ENCODE results near the gene KCNMB2.
"Not testable (repeated sequence)": the region's sequence is repeated elsewhere in the genome, so short reads cannot be mapped to it uniquely, and the experiment has no call there.

The KCNMB2 gene

DNA sequence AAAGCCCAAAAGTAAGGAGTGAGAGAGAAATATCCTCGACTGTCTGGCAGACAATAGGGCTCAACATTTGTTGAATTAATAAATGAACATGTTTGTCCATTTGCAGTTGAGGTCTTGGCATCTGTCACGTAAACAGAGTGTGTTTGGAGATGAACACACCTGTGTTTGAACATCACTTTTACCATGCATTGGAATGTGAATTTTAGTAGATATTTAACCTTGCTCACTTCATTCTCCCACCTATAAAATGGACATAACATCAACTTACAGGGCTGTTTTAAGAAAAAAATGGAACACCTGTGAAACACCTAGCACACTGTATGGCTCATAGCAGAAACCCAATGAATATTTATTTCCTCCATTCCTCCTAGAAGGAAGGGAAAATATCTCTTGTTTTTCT is 204.8 kb downstream of the KCNMB2 start:
- no peak for DNase-seq (ENCODE audit: low read depth, low spot score)
- H3K27ac ChIP-seq = no peak overlapping the region

DNA sequence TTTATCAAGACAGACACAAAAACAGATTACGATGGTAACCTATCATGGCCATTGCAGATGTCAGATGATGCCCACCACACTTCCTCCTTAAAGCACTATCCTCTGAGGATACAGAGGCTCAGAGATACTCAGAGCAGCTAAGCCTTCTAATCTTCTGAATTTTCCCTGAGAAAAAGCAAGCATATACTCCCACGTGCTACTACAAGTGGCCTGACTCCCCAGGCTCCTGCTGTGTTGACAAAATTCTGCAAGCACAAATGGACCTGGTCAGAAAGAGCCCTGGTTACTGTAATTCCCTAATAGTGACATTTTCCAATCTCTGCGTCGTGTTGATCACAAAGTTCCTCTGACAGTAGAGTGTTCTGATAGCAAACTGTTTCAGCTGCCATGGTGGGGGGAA is 207.1 kb downstream of the KCNMB2 start:
- no peak for DNase-seq (ENCODE audit: low read depth, low spot score)
- no peak overlapping the region for H3K27ac ChIP-seq

DNA sequence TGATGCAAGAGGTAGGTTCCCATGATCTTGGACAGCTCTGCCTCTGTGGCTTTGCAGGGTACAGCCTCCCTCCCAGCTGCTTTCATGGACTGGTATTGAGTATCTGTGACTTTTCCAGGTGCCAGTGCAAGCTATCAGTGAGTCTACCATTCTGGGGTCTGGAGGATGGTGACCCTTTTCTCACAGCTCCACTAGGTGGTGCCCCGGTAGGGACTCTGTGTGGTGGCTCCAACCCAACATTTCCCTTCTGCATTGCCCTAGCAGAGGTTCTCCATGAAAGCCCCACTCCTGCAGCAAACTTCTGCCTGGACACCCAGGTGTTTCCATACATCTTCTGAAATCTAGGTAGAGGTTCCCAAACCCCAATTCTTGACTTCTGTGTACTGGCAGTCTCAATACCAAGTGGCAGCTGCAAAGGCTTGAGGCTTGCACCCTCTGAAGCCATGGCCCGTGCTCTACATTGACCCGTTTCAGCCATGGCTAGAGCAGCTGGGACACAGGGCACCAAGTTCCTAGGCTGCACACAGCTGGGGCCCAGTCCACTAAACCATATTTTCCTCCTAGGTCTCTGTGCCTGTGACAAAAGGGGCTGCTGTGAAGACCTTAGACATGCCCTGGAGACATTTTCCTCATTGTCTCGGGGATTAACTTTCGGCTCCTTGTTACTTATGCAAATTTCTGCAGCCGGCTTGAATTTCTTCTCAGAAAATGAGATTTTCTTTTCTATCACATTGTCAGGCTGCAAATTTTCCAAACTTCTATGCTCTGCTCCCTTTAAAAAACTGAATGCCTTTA is 209.8 kb downstream of the KCNMB2 start:
- H3K27ac ChIP-seq = not testable (repeated sequence)

DNA sequence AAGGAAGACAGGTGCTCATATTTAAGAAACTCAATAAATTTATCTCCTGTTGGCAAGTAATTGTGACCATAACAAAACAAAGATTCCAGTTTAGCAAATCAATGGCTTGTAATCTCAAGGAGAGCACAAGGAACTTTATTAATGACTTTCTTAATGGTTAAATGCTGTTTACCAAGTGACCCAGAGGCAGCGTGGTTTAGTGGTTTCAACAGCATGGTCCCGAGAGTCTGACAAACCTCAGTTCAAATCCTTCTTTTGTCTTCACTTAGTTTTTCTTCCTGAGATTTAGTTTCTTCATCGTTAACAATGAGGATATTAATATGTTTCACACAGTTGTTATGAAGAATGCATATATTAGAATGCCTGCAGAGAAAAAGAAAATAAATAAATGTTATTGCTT is 212.6 kb downstream of the KCNMB2 start:
- no peak overlapping the region for H3K27ac ChIP-seq
- DNase-seq (ENCODE audit: low read depth, low spot score) = no peak

More for the DNA sequence above, 209.8 kb downstream of the KCNMB2 start:
- not testable (repeated sequence) for DNase-seq (ENCODE audit: low read depth, low spot score)

DNA sequence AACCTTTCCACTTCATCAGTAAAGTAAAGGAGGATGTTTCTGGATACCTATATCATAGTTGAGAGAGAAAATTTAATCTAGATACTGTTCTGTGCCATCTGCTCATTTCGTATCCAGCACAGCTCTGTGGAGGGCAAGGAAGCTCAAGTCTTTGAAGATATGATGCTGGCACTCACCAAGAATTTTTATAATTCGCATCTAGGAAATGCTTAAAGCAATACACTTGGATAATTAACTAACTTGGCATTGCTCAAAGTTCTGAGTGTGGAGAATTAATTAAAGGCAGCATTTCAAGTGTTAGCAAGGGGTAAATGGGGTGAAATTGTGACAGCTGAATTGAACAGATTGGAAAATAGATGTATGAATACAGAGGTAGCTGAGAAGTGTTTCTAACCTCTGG is 213.2 kb downstream of the KCNMB2 start:
- no peak for DNase-seq (ENCODE audit: low read depth, low spot score)
- H3K27ac ChIP-seq = no peak overlapping the region

DNA sequence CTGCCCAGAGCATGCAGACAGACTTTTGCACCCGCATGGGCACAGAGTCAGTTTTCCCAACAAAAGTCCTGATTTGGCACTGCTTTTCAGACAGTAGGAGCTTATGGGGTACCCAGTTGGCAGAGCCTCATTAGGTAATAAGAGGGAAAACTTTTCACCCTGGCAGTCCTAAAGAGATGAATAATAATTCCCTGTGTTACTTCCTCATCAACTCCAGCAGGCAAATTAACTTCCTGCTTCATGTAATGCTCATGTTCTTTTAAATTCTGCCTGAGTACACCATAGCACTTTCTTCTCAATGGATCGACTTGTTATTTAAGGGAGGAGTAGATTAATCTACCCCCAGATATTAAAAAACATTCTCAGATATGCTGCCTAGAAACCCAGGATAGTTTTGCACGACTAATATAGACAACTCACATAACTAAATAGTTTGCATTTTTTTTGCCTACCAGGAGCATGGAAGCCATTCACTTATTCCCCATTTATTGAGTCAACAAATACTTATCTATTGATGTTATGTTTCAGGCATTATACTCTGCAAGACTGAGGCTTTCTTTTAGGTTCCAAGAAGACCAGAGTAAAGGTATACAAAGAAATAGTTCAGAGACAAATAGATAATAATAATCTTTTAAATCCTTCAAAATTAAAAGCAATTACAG is 214.5 kb downstream of the KCNMB2 start:
- DNase-seq (ENCODE audit: low read depth, low spot score) = no peak
- no peak overlapping the region for H3K27ac ChIP-seq

DNA sequence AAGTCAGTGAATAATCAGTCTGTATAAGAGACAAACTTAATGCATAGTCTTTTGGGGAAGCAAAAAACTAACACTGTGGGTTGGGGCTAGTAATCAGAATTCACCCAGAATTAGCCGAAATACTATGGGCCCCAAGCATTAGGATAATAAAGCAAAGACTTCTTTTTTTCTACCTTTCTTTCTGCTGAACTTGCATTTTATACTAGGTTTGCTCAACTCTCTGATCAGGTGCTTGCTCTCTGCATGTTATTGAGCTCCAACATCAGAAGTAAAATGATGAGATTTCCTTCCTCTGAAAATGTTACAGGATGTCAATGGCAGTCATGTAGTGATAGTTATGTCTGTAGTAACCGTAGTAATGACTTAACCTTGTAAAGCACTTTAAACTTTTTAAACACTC is 216.6 kb downstream of the KCNMB2 start:
- no peak for DNase-seq (ENCODE audit: low read depth, low spot score)
- H3K27ac ChIP-seq = no peak overlapping the region

DNA sequence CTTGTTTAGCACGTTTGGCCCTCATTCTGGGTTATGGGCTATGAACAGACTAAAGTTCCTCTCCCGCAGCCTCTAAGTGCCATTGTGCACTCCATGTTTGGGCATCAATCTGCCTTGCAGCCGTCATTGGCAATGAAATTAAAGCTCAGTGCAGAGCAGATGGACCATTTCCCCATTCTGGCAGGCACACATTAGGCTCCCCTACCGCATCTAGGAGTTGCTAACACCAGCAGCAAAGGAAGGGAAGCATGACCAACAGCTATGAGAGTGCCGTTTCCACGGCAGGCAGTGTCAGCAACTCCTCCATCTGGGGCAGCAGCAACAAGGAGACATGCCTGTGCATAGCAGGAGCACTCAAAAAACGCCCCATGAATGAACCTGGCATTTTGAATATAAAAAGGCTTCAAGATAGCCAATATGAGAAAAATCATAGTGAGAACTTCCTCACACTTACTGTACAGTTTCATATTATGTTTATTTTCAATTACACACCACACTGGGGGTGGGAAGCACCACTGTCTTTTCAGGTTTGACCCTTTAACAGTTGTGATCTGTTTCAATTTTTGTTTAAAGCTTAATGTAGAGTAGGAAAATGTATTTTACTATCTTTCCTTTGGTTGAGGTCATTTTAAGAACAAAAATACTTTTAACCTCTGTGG is 218.7 kb downstream of the KCNMB2 start:
- no peak overlapping the region for H3K27ac ChIP-seq
- DNase-seq (ENCODE audit: low read depth, low spot score) = no peak

DNA sequence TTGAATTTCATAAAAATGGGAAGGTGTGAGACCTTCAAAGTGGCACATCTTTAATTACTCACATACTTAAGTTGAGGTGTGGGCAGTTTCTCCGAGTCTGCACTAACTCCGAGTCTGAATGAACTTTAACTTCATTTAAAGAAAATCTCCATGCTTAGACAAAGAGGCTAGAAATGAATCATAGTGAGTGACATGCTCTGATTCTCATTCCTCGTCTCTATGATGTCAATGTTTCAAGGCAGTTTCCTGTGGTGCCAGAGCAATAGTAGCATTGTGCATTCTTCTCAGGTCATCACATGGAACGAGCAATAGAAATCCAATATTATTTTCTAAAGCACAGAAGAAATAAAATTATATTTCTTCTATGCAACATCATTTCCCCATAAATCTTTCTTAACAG is 224.8 kb downstream of the KCNMB2 start:
- no peak overlapping the region for H3K27ac ChIP-seq
- DNase-seq (ENCODE audit: low read depth, low spot score) = no peak

DNA sequence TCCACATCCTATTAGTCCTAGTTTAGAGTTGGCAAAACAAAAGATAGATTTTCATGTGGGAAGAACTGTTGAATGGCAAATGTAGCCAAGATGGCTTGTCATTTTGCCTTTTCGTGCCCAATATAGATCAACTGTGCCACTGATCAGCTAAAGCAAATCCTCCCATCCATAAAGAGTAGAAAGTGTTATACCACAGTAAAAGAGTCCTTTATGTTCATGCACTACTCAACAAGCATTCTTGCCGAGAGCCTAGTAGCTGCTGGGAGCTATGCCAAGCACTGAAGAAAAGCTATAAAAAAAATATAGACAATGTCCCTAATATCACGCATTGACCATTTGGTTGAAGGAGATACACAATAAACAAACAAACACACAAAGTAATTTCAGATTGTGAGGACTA is 225.2 kb downstream of the KCNMB2 start:
- DNase-seq (ENCODE audit: low read depth, low spot score) = no peak
- H3K27ac ChIP-seq = no peak overlapping the region

DNA sequence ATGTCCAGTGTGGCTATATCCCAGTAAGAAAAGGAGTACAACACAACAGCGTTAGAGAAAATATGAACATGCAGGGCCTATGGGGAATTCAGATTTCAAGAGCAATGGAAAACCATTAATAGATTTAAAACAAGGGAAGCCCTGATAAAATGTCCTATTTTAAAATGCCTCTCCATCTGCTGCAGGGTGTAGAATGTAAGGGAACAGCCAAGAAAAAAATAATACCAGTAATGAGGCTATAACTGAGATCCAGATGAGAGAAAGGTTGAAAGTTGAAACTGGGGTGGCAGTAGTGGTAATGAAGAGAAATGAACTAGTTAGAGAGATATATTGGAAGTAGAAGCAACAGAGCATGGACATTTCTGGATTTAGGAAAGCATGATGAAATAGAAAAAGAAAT is 226.1 kb downstream of the KCNMB2 start:
- DNase-seq (ENCODE audit: low read depth, low spot score) = no peak
- no peak overlapping the region for H3K27ac ChIP-seq

DNA sequence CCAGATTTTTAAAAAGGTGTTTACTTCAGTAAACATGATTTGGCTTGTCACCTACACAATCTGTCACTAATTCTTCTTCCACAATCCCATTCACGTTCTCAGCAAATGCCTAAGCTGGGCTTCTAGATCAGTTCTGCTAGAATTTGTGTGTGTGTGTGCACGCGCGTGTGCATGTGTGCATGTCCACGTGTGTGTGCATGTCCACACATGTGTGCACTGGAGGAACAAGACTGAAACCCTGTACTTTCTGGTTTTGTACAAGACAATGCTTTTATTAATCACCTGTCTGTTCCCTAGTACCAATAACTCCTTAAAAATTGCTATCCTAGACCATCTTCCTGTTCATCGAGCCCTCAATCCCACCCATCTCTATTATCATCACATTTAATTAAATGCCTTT is 229.2 kb downstream of the KCNMB2 start:
- H3K27ac ChIP-seq = no peak overlapping the region
- DNase-seq (ENCODE audit: low read depth, low spot score) = no peak

DNA sequence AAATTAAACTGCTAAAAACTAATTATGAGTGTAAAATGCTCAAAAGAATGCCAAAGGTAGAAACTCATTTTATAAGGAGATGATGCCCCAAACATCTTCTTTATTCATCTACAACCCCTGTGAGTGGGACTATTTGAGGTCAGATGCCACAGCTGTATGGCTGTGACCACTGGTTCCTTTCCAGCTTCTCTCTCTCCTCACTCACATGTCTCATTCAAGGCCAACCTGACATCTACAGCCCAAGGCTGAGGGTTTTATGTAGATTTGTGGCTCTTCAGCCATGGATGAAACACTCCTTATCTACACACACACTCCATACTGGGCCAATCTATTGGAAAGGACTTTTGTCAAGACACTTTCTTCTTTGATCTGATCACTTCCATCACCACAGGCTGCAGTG is 231.3 kb downstream of the KCNMB2 start:
- H3K27ac ChIP-seq = no peak overlapping the region
- no peak for DNase-seq (ENCODE audit: low read depth, low spot score)

DNA sequence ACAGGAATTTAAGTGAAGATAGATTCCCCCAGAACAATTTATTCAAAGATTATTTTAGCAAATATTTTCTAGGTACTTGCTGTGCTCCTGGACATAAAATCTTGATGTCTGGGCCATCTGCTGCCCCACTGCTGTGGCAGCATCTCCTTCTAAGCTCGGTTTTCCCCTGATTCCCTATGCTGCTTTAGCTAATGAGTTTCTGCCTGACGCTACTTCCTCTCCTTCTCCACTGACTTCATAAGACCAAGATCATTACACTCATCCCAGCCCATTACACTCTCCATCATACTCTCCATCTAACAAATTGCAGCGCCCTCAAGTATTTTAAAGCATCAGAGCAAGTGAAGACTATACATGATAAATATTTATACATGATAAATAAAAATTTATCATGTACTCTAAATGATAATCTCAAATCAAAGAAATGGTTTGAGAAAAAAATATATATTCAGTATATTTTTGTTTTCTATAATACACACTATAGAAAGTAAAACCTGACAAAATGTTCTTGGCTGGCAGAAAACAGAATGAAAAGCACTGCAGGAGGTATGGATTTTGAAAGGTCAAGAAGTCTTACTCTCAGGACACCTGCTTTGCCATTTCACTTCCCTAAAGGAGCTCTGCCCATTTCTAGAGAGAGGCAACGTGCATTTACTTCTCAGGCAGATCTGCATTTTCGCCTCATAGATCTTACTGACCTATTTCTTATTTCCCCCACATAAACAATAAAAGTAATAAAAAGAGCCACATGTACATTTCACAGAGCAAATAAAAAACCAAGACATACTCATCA is 232.0 kb downstream of the KCNMB2 start:
- H3K27ac ChIP-seq = no peak overlapping the region
- DNase-seq (ENCODE audit: low read depth, low spot score) = no peak

DNA sequence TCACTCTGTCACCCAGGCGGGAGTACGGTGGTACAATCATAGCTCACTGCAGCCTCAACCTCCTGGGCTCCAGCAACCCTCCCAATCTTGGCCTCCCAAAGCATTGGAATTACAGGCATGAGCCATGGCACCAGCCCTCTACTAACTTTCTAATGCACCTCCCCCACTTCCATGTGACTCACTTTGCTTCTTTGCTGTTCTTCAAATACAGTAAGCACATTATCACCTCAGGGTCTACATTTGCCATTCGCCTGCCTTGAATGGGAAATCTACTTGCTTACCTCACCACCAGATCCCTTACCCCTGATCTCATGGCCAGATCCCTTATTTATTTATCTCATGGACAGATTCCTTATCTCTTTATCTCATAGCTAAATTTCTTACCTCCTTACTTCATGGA is 235.3 kb downstream of the KCNMB2 start:
- H3K27ac ChIP-seq = no peak overlapping the region
- no peak for DNase-seq (ENCODE audit: low read depth, low spot score)

DNA sequence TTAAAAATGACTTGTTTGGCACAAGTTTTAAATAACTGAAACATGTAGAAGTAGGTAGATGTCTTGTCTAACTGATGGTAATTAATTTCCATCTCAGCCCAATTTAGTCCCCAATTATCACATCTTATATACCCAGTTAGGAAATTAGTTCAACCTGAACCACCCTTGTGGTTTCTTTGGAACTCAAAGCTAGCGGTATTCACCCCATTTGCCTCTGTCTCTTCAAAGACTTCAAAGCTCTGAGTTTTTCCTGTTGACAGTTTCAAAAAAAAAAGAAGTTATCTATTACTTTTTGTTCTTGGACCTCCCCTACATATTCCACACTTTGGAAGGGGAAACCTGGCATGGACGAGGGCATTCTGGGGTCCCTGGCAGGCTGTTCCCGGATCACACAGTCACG is 236.5 kb downstream of the KCNMB2 start:
- no peak overlapping the region for H3K27ac ChIP-seq
- no peak for DNase-seq (ENCODE audit: low read depth, low spot score)

DNA sequence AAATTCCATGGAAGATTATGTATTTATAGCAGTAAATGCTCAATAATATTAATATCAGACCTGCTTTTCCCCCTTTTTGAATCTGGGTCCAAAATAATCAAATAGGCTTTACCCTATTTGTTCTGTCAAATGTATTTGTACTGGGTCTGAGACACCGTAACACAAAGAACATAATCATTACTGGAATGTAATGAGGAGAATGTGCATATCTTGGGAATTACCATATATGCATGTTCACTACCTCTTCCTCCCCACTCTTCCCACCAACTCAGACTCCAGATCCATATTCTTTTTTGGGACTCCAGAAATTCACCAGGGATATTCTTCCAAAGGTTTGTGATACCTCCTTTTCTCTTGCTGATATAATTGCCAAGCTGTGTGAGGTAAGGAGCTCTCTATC is 237.1 kb downstream of the KCNMB2 start:
- H3K27ac ChIP-seq = no peak overlapping the region
- DNase-seq (ENCODE audit: low read depth, low spot score) = no peak

DNA sequence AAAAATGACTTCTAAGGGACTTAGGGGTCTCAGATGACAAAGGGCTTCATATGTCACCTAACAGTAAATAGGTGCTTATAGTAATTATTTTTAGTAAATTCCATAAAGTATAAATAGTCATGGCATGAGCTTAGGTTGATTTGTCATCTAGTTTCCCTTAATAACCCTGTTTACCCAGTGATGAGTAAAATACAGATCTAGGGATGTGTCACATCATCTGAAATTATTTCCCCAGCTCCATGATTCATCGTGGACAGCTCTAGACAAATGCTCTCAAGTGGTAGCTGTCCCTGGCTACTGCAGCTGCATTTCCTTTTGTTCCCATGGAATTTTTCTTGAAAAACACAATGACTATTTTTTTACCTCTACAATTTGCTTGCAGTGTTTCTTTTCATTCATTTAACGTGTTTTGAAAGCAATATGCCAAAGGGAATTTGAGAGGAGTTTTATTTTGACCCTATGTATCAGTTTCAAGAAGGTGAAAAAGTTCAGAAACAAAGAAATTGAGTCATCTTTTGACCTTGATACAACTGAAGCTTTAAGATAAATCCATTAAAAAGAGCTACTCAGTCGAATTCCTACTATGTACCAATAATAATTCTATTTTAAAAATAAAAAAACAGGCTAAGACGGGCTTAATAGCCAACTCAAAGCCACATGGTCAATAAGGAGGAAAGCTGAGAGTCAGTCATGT is 241.6 kb downstream of the KCNMB2 start:
- peak; percentile 85 for DNase-seq (ENCODE audit: low read depth, low spot score)
- H3K27ac ChIP-seq = peak overlapping the region; percentile 35

DNA sequence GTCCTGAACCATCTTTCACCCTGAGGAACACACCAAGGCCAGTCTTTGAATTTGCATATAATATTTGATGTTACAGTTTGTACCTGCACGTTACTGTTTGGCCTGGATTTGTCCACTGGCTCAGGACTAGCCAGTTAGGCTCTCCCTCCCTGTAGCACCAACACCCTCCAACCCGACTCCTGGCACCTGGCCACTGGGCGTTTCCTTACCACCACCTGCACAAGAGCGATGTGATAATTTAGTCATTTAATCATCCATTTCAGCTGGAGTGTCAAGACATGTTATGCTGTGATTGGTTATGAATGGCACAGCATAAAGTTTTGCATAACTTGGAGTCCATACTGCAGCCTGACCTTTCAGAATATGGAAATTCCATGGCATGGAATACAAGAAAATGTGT is 242.4 kb downstream of the KCNMB2 start:
- DNase-seq (ENCODE audit: low read depth, low spot score) = no peak

DNA sequence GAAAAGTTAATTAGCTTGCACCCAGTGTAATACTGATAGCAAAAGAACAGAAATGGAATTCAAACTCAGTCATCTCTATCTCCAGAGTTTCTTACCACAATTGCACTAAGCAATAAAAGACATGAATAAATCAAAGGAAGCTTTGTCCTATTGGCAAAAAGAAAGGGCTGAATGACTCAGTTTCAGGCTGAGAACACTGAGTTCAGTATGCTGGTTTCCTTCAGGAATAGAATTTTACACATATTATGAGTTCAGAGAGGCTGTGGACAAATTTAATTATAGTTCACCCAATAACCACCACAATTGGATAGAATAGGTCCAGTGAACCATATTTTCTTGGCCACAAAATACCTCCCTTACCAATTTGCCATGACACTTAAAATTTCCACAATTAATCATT is 249.7 kb downstream of the KCNMB2 start:
- no peak overlapping the region for H3K27ac ChIP-seq
- no peak for DNase-seq (ENCODE audit: low read depth, low spot score)

More for the DNA sequence above, 242.4 kb downstream of the KCNMB2 start:
- peak overlapping the region; percentile 35 for H3K27ac ChIP-seq
